Measurements from ENCODE around the gene CCDC28B.

The CCDC28B gene

DNA sequence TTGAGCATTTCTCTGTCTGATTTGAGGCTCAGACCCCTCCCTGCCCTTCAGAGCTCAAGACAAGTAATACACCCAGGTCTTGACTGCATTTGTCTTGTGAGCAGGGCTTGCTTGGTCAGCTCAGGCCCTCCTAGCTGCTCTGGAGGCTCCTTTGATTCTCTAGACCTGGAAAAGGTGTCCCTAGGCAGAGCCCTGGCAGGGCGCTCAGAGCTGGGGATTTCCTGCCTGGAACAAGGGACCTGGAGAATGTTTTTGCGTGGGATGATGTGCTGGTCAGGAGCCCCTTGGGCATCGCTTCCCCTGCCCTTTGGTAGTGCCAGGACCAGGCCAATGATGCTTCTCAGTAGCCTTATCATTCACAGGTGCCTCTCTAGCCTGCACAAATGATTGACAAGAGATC is 4.9 kb upstream of the CCDC28B start:
- no peak for DNase-seq

DNA sequence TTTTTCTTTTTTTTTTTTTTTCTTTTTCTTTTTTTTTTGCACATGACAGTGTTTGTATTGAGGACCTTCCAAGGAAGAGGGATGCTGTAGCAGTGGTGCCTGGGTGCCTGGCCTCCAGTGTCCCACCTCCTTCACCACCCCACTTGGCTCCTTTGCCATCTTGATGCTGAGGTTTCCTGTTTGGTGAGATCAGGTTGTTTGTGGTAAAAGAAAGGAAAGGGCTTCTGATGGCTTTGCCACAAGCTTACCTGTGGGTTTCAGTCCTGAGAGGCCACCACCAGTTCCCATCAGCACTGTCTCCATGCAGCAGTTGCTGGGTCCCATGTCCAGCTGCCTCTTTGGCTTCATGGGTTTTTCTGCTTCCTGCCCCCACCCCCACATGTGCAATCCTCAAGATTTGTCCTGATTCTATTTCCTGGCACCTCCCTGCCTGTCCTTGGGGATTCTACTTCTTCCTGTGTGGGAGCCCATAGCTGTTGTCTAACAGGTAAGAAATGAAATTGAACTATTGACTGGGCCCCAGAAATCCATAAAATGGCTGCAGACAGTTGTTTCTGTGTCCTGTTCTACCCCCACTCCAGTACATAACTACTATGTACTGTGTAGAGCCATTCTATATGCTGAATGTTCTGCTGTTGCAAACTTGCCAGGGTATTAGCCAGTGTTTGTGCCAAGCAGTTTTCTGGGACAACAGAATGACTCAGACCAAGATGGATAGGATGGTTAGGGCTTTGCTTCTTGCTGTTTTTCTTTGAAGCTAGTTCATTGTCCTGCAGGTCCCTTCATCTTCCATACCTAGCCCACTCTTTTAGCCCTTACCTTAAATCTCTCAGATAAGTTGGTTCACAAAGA is 4.2 kb upstream of the CCDC28B start:
- no peak for DNase-seq

DNA sequence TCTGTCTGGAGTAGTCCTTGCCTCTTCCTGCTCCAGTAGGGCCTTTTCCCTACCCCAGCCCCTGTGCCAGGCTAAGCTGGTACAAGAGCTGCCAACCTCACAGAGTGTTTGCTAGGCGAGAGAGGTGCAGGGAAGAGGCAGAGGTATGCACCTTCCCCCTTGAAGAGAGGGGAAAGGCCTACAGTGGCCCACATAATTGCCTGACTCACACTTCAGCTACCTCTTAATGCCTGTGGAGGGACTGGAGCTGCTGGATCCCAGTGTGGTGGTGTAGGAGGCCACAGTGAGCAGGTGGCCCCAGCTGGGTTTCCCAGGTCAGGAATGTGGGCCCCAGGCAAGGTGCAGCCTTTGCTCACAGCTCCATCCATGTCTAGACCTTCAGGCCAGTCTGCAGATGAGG is 3.3 kb upstream of the CCDC28B start:
- no peak for DNase-seq

DNA sequence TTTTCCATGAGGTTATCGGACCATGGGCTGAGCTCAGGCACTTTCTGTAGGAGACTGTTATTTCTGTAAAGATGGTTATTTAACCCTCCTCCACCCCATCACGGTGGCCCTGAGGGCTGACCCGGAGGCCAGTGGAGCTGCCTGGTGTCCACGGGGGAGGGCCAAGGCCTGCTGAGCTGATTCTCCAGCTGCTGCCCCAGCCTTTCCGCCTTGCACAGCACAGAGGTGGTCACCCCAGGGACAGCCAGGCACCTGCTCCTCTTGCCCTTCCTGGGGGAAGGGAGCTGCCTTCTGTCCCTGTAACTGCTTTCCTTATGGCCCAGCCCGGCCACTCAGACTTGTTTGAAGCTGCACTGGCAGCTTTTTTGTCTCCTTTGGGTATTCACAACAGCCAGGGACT is 2.6 kb upstream of the CCDC28B start:
- DNase-seq, result no peak

DNA sequence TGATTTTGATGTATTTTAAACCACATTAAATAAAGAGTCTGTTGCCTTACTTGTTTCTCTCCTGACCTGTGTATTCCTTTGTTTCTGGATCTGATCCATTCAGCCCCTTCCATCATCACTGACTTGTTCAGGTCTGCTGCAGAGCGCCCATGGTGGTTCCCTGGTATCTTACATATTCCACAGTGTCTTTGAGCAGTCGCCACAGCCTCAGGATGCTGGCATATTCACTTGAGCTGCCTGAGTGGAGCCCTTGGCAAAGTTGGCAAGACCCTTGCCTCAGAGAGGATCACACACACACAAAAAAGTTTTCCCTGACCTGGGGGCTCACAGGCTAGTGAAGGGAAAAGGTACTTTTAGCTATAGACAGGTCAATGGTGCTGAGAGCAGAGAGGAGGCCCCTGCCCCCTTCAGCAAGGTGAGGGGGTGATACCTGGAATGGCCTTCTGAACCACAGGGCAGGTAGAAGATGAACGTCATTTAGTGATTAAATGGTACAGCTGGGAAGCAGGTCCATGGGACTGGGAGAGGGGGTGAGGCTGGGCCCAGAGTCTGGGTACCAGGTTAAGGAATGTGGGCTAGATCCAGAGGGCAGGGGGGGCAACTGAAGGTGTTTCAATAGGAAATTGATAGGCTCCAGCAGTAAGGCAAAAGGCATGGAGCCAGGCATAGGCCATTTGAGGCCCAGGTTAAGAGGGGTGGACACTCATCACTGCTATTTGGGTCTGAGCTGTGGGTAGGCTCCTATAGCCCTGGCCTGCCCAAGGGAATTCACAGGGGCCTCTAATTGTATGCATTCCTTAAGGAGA is 2.0 kb upstream of the CCDC28B start:
- no peak for DNase-seq

DNA sequence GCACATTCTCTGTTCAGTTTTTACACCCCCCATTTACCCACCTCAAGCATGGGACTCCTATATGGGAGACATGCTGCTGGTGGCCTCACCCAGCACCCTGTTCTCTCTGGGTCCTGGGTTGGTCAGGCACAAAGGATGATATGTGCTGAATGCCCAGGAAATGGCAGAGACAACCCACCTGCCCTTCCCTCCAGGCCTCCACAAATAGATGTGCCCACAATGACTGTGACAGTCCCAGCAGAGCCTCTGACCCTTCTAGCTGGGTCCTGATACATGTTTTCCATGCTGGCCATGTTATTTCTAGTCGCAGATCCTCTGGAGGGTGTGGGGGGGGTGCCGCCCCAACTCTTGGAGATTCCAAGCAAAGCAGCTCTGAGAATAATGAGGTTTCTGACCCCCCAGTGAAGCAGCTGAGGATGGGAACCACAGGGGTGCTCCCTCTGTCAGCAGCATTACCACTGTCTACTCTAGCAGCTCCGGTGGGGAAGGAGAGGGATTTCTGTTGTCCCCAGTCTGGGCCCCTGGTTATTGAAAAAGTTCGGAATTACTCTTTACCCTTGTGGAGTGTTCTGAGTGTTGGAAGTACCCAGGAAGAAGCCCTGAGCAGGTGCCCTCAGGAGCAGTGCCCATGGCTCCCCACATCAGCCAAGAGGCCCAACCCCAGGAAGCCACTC is 1.2 kb upstream of the CCDC28B start:
- DNase-seq, result no peak

DNA sequence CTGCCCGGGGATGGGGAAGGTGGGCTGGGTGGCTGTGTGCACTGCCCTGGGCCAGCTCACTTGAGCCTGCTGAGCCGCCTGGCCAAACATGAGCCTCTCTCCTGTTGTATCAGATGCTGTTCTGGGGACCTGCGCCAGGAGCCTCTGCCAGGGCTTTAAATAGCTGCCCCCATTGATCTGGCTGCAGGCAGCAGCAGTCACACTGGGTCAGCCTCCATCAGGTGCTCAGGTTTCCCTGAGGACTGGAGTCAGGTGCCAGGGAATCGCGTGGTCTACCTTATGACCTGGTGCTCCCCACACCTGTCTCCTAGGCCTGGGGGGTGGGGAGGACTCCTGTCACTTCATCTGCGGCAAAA is 700 bp upstream of the CCDC28B start:
- DNase-seq, result no peak

DNA sequence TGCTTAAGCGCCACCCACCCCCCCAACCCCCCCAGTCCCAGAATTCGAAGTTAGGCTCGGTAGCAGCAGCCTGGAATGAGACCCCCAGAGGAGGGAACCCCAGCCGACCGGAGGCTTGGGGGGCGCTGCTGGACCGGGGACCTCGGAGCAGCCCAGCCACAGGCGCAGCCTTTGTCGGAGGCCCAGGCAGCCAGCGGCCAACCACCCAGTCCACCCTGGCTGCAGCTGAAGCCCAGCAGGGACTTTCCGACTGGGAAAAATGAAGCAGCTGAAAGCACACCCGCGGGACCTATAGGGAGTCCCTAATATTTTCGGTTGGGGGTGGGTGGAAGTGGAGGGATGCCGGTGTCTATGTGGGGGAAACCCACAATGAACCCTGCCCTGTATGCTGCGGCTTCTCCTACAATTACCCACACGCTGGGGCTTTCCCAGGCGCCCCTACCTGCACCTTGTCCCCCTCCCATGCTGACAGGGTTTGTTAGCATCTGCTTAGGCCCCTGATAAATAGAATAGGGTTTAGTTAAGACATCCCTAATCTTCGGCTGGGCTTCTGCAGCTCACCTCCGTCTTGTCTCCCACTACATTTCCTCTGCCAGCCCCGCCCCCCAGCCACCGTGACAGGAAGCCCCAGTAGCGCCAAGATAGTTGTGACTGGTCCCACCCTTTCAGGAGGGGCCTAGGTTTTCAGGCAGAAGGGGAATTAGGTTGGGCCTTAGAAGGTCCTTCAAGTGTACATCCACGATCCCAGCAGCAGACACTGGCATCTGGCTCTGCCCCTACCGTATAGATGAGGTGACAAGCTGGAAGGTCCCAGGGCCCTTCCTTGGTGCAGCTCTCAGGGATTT is 838 bp downstream of the CCDC28B start:
- peak; percentile 65 for DNase-seq

DNA sequence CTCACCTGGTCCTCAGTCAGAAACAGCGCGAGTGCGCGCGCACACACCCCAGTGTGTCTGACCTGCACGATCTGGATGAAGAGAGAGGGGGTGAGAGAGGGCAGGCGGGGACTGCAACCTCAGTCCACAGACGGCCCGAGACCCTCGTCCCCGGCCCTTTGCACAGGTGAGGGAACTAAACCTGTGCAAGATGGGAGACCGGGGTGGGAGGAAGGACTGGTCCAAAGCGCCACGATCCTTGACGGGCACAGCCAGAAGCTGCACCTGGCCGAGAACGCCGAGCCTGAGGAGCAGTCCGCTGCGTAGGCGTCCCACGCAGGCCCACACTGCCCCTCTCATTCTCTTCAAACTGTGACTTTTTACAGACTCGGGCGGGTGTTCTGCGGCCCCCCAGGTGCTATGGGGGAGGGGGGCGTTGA is 4.6 kb downstream of the CCDC28B start:
- DNase-seq, result no peak

DNA sequence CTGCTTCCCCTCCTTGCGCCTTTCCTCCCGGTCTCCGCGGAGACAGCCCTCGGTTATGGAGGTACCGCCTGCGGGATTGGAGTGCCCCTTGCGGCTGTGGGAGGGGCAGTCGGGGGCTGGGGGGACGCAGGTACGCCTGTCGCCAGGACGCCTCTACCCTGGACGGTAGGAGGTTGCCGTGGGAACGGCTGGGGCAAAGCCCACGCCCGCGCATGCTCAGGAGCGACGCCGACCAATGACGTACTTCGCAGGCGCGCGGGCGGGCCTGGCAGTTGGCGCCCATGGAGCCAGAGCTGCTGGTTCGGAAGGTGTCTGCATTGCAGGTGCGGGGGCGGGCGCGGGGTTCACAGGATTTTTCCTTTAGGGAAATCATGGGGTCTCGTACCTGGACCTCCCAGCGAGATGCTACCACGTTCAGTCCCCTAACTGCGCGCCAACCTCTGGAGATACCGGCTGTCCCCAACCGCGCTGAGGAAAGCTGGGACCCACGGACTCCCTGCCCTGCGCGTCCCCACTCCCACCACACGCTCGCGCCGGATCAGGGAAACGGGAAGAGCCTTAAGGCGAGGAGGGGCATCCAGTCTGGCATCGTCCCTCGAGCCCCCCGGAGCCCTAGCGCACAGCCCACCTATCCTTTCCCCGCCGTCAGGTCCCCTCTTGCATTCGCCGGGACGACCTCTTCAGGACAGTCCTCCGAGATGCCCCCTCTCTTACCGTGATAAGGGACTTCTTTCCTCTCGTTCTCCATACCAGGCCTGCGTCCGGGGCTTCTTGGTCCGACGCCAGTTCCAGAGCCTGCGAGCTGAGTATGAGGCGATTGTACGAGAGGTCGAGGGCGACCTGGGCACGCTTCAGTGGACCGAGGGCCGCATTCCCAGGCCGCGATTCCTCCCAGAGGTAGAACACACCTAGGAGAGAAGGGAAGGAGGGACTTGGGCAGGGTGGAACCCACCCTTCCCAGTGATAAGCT is 5.3 kb downstream of the CCDC28B start, which contains the start of gene IQCC:
Gene IQCC (plus strand): TSS at position 271 of the 970 bp plus-strand sequence. CDS start 11 bp downstream, at position 282.
- peak; percentile 68 for DNase-seq

DNA sequence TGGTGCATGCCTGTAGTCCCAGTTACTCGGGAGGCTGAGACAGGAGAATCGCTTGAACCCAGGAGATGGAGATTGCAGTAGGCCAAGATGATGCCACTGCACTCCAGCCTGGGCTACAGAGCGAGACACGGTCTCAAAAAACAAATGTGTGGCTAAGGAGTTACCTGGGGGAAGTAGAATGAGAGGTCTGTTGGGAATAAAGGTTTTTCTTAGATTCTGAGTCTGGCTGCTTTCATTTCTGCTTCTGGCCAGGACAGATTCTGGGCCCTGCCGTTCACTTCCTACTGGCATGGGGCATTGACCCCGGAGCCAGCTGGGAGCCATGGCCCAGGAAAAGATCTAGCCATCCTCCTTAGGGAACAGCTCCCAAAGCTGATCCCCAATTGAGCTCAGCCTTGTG is 8.1 kb downstream of the CCDC28B start:
- no peak for DNase-seq

DNA sequence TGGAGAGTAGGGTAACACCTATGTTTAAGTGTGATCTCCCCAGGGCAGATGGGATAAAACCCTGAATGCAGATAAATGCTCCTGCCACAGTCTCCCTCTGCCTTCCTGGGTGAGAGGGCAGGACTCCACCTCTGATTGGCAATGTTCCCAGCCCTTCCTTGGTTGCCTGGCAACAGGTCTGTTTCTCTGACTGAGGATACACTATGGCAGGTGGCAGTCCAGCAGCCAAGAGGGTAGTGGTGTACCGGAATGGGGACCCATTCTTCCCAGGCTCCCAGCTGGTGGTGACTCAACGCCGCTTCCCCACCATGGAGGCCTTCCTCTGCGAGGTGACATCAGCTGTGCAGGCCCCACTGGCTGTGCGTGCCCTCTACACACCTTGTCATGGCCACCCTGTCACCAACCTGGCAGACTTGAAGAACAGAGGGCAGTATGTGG is 8.5 kb downstream of the CCDC28B start, which contains the start of gene DCDC2B:
Gene DCDC2B (plus strand): TSS at position 199 of the 438 bp plus-strand sequence. CDS start 5 bp downstream, at position 204.
- DNase-seq, result no peak

DNA sequence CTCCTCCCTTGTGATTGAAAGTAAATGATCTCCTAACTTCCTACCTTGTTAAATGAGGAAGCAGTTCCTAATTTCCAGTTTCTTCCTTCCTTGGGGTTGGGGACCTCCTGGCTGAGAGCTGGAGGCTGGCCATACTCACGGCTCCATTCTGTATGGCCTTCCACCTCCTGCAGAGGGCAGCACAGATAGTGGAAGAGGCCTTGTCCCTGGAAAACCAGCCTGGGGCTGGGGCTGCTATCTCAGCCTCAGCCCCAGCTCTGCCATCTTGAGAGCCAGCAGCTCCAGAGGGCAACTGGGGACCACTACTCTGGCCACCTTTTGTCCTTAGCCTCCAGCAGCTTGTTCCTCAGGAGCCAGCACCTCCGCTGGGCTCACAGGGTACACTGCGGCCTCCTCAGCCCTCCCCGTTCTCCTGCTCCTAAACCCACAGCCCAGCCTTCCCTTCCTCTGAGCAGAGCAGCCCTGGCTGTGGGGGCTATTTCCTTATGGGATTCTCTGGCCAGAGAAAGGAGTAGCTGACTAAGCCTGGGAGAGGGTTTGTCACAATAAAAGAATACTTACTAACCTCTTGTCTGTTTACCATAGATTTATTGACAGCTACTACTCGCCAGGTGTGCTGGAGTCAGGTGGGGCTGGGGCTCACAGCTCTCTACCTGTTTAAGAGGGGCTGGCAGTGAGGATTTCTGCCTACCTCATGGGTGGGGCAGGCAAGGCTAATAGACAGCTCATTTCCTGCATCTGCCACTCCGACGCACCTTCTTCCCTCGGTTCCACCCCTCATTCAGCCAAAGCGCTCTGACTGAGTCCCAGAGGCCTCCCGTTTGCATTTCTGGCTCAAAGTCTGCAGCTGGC is 15.5 kb downstream of the CCDC28B start:
- peak; percentile 25 for DNase-seq

DNA sequence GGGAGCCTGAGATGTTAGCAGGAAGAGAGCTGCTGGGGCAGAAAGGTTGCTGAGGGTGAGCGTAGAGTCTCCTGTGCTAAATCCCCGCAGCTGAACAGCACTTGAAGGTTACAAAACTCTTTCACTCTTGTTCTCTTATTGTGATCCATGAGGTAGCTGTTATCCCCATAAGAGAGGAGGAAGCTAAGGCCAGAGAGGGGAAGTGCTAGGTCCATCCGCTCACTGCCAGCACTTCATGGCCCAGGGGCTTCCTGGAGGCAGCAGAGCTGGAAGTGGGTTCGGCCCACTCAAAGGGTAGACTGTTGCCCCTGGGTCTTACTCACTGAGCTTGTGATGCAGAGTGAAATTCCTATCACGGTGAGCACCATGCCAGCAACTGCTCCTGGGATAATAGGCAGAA is 16.2 kb downstream of the CCDC28B start:
- no peak for DNase-seq

DNA sequence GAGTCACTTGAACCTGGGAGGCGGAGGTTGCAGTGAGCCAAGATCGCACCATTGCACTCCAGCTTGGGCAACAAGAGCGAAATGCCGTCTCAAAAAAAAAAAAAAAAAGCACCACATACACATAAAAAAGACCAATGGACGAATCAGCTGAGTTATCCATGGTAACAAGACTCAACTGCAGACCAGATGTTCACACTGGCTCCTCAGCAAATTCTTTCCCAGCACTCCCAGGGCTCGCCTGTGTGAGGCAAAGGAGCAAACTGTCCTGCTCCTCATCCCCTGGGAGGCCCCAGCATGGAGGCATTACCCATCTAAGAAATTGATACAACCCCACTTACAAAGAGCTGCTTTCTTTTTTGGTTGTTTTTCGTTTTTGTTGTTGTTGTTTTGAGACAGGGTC is 18.6 kb downstream of the CCDC28B start:
- DNase-seq, result no peak

DNA sequence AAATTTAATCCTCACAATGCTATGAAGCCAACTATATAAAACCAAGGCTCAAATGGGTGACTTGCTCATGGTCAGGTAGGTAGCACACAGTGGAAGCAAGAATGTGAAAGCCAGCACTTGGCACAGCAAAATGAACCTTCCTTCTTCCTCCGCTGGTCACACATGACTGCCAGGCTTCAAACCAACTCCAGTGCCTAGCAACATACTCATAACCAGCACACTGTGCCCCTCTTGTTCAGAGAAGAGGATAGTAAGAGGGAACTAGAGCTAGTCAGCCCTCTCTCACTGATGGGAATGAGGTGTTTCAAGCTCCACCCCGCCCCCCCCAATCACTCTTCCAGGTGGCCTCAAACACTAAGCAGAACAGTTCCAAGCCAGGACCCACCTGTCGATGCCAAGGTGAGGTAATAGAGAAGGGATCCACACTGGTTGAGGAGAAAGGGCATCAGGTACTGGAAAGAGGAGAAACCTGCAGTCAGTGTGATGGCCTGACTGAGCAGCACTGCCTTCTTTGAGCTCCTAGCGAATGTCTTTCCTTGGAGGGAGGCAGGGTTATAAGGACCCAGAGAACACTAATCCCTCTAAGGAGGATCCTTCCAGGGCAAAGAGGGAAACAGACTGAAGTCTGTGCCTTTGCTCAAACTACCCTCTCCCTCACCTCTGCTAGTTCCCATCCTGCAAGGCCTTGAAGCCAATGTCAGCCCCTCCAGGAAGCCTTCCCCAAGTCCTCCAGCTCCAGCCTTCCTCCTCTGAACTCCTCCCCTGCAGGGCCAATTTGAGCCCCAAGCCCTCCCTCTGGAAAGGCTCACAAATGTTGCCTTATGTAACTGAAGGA is 20.6 kb downstream of the CCDC28B start:
- DNase-seq, result no peak

DNA sequence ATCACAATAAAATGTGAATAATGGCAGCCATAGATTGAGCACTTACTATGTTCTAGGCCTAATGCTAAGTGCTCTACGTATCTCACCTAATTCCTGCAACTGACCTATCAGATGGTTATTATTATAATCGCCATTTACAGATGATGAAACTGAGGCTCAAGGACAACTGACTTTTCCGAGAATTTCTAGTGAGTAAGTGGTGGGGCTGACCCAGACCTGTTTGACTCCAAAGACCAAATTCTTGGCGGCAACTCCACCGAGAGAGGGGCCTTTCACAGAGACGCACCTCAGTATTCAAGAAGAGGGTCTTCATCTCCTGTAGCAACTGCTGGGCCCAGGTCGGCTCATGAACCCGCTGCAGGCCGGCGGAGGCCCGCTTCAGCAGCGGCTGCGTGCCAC is 21.2 kb downstream of the CCDC28B start:
- DNase-seq, result no peak

DNA sequence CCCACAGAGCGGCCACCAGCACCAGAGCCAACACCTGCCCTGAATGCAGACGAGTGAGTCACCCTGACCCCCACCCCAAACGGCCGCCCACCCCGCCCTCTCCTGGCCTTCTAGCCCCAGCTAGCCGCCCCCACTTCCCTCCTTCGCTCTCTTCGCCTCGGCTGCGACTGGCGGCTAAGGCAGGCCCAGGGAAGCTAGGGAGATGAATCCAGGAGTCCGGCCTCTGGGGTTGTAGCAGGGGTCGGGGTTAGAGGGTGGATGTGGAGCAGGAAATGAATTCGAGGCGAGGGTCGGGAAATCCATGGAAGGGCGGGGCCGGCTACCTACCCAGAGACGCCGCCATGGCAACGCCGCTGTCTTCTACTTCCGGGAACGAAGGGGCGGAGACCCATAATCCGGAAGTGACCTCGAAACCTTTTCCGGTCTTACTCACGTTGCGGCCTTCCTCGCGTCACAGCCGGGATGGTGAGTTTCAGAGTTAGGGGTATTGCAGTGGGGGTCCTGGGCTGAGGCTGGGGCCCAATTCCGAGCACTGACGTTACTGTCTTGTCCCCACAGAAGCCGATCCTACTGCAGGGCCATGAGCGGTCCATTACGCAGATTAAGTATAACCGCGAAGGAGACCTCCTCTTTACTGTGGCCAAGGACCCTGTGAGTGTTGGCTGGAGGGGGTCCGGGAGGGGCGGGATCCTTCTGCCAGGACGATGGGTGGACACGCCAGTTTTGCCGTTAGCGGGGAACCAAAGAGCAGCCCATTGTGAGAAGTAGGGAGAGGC is 21.8 kb downstream of the CCDC28B start, which contains the start of the genes EIF3I and TMEM234:
Gene EIF3I (plus strand): TSS at position 428 of the 776 bp plus-strand sequence. CDS start 35 bp downstream, at position 463.
Gene TMEM234 (minus strand): TSS at position 374 of the 776 bp plus-strand sequence. CDS start 31 bp downstream, at position 343.
- DNase-seq, result peak; percentile 96
